Stimulated activated CD8-positive, alpha-beta memory T cell treated with anti-CD3 and anti-CD28 coated beads, Interleukin-7, amount 100 ng/mL, for 24 hours (primary cell): ENCODE measurements around the gene CD79B.

Experiments
- DNase-seq: peaks from one replicate; pipeline ENCODE4 v3.0.0-alpha.2; 2020; ENCODE audit warnings: low read depth

CD79B gene

DNA sequence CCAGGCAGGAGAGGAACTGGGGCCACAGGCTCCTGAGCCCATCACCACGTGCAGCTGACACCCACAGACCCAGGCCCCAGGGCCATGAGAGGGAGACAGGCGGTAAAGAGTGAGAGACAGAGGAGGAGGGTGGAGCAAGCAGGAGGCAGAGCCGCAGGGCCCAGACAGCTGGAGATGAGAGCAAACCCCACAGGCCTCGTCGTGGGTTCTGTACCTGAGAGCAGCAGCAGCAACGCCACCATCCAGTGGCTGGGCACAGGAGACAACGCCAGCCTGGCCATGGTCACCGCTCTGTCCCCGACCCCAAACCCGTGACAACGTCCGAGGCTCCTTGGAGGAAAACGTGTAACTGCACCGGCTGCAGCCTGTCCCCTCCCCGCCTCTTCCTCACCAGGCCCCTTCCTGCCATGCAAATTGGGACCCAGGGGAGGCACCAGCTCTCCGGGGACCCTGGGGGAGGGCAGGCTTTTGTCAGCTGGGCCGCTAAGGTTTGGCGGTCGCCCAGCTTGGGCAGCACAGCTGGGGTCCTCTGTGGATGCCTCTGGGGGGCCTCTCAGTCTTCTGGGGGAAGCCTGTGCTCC lies at the start of gene CD79B:
CD79B (minus strand) TSS at position 351 of the 581 bp plus-strand sequence; CDS start at position 281, 70 bp downstream.
- no peak for DNase-seq

DNA sequence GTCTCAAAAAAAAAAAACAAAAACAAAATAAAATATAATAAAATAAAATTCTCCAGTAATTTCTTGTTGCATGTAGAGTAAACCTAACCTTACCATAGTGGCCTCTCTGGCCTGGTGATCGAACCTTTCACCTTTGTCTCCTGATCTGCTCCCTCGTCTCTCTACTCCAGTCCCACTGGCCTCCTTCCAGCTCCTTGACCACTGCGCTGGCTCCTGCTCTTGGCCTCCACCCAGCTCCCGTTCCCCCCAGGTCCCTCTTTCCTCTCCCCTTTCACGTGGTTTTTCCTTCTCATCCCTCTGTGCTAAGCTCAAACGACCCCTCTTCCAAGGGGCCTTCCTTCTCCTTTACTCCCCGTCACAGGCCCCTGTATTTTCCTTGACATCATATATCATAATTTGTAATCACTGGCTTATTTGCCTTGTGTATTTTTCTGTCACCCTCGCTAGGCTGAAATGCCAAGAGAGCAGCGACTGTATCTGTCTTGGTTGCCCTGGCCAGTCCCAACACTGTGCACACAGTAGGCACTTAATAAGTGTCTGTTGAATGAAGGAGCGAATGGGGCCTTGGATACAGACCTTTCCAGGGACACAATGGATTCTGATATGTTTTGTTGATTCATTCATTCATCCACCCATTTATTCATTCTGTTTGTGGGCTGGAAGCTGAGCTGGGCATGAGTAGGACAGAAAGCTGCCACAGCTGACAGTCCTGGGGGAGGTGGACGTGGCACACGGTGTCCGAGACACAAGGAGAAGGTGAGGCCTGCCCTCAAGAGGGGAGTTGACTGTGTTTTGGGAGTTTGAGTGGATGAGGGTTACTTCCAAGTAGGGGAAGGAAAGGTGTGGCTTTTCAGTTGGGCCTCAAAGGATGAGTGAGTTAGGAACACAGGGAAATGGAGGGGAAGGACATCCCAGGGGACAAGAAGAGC lies 46.4 kb upstream of the CD79B start:
- DNase-seq = no peak

DNA sequence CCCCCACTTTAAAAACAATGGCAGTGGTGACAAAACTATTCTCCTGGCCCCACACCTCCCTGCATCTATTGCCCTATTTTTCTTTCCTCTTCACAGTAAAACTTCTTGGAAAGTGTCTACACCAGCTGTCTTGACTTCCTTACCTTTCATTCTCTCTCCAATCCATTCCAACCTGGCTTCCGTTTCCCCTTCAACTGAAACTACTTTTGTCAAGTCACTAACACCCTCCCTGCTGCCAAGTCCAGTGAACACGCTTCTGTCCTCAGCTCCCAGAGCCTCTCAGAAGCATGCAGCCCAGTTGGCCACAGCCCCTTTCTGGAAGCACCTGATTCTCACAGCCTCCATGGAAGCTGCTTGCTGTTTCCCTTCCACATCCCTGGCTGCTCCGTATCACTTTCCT lies 44.6 kb upstream of the CD79B start:
- DNase-seq = no peak

DNA sequence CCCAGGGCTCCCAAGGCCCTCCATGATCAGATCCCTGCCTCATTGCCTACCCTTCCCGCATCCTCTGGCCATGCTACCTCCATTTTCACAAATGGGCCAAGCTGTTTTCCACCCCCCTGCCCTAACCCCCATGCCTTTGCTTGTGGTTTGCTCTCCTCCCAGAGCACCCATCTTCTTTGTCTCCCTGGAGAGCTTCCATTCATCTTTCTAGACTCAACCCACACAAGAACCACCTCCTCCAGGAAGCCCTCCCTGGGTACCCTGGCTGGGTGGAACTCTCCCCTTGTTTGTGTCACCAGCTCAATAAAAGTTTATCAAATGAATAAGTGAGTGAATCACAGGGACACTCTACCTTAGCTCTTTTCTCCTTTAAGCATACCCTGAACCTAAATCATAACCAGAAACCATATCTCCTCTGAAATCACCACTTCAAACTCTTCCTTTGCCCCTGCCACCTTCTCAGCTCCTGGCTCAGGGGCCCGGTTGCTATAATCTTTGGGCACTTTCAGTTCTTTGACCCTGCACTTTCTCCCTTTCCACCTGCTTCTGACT lies 43.5 kb upstream of the CD79B start:
- no peak for DNase-seq

DNA sequence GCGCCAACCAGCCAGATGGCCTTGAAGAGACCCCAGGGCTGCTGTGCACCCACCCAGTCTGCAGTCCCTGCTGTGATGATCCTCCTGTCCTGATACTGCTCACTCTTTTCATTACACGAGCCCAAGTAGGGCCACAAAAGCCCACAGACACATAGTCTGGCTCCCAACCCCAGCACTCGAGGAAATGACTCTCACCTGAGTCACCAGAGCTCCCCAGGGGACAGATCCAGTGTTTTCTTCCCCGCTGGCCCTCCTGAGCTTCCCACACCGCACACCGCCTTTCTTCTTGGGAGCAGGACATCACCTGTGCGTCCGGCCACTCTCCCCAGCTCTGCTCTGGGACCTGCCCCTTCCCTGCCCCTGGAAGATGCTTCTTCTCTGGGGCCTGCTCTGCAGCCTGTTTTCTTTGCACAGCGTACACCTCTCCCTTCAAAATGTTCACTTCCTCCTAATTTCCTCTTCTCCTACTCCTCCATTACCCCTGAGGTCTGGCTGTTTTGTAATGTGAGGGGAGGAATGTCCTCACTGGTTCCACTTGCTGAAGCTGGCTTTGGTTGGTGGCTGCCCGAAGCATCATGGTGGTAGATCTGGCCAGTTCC lies 42.6 kb upstream of the CD79B start:
- no peak for DNase-seq

DNA sequence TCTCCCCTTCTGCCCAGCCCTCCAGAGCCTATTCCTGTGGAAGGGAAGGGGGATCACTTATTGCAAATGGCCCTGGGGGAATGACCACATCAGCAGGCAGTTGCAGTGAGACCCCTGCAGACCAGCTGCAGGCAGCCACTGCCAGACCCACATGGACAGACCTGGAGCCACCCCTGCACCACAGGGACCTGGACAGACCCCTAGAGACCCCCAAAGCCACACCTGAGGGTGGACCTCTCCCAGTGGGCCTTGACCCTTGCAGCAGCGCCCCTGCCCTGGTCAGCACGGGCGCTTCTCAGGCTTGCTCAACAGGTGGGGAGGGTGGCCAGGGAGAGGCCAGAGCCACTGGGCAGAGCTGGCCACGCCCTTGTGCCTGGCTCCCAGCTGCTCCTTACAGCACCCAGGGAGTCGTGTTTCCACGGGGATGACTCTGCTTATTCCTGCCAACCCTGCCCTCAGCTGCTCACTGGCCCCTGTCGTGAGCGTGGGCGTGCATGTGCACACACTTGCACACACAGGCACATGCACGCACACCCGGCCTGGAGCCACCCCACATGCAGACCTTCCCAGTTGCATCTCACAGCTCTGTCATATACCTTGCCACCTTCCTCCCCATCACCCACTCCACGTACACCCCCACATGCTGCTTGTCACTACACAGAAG lies 41.9 kb upstream of the CD79B start:
- DNase-seq = no peak

DNA sequence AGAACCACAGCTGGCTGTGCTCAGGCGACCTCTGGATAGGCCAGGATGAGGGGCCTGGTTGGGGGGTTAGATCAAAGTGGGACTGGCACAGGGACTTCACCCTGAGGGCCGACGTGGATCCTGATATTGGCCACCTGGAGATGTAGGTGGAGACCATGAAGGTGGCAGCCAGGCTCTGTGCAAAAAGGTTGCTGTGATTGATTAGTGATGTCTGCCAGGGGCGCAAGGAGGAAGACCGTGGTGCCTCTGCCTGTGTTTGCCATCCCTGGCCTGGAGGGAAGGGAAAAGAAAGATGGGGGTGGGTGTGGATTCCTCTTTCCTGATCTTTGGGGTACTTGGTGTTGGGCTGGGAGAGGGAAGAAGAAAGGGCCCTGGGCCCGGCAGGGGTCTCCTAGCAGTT lies 41.1 kb upstream of the CD79B start:
- no peak for DNase-seq

DNA sequence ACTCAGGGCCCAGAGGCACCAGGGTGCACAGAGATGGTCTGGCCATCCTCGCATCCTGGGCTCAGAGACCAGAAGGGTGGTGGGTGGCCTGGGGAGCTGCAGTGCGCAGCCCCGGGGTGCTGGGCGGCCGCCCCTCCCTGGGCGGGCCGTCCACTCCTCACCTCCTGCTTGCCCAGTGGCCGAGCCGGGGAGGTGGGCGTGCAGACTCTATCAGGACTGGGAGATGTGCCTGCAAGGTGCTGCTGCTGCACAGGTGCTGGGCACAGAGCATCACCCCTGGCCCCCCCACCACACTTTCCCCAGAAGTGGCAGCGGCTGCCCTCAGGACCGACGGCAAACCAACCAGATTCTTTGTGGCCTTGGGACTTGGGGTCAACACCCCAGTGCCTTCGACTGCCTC lies 40.7 kb upstream of the CD79B start, which contains the start of gene SCN4A:
SCN4A (minus strand) TSS at position 123 of the 400 bp plus-strand sequence; CDS start at position 46, 77 bp downstream.
- no peak for DNase-seq

DNA sequence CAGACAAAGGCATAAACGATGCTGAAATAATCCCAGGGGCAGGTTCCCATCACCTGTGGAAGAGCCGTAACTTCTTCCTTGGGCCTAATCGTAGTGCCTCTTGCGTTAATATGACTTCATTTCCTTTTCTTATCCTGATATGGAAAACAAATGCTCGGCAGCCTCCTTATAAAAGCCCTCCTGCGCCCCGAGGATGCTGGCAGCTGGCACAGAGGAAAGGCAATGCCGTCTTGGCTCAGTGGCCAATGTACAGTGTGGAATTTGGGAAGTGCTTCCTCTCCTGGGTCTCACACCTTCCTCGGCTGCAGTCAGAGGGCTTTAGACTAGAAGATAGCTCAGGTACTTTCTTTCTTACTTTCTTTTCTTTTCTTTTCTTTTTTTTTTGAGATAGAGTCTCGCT lies 37.1 kb upstream of the CD79B start:
- no peak for DNase-seq

DNA sequence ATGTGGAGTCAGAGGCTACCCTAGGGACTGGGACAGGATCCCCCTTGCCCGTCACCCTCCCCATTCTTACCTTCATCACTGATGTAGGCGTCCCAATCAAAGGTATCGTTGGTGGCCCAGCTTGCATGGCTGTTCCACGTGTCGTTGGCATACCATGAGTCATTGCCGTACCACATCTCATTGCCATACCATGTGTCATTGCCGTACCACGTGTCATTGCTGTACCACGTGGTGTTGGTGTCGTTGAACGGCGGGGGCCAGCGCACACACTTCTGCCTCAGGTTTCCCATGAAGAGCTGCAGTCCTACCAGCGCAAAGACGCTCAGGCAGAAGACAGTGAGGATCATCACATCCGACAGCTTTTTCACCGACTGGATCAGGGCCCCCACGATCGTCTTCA lies 35.8 kb upstream of the CD79B start:
- DNase-seq = no peak

DNA sequence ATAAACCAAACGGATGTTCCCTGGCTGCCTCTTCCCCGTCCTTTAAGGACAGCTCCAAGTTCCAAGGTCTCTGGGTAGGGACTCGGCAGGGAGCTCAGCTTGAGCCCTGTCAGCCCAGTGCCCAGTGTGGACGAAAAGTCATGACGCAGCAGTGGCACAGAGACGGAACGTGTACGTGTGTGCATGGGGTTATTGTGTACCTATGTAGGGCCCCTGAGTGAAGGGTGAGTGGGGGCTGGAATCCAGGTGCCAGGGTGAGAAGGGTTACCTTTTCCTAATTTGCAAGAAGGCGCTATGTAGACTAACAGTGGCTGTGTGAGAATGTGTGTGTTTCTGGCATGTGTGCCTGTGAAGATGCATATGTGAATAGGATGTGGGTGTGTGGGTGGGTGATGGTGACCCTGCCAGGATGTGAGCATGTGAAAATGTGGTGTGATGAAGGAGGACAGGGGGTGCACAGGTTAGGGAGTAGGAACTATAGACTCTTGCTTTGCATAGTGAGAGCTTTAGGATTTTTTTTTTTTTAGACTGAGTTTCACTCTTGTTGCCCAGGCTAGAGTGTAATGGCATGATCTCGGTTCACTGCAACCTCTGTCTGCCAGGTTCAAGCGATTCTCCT lies 34.6 kb upstream of the CD79B start:
- no peak for DNase-seq

DNA sequence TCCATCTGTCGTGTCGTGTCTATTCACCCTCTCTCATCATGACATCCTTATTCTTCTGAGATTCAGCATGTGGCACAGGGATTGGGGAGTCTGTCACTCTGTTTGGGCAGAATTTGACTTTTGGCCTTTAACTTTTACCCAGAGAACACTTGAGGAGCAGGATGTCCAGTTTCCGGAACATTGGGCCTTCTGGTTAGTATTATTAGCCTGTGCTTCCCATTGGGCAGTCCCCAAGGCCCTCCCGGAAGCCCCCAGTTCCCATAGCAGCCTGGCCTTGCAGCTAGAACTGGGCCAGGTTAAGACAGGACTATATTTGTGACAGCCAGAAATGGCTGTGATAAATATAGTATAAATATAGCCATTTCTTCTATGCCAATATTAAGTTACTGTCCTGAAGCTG lies 31.0 kb upstream of the CD79B start:
- DNase-seq = no peak

DNA sequence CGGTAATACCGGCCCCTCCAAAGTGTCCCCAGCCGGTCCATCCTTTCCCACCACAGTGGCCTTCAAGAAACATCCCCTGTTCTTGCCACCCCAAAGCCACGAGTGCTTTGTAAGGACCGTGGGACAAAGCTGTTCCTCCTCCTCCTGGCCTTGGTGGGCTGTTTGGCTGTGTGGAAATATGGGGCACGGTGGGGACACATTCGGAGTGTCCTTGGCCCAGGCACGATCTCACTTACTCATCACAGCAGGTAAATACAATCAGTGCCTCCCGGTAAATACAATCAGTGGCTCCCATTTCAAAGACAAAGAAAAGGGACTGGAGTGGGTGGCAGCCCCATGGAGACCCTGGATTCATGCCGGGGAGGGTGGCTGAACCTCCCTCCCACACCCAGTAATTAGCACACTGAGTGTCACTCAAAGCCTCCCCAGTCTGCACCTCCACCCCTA lies 30.2 kb upstream of the CD79B start:
- DNase-seq = no peak

DNA sequence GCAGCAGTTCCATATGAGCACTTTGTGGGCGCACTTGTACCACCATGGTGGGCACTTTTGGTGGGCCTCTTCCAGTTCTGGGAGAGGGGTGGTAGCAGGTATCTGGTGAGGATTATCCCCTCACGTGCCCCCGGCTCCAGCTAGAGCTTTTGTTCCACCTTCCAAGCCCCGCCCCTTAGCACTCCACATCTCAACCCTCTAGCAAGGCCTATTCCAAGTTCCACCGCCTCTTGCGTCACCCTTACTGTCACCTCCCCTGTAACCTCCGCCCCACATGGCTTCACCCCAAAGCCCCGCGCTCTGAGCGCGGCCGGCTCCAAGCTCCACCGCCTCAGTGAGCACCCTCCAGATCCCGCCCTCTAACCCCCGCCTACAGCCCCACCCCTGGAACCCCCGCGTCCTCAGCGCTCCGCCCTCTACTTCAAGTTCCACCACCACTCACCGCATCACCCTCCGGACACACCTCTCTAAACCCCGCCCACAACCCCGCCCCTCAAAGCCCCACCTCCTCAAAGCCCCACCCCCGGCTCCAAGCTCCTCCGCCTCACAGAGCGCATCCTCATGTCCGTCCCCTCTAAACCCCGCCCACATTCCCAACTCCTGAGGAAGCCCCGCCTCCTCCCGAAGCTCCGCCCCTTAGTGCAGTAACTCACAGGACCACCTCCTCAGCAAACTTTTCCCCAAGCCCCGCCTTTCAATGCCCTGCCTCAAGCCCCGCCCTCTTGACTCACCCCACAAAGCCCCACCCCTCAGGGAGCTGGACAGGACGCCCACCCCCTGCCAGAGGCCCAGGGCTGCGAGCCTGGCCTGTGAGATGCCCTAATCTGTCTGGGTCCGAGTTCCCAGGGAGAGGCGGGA lies 29.5 kb upstream of the CD79B start:
- no peak for DNase-seq

DNA sequence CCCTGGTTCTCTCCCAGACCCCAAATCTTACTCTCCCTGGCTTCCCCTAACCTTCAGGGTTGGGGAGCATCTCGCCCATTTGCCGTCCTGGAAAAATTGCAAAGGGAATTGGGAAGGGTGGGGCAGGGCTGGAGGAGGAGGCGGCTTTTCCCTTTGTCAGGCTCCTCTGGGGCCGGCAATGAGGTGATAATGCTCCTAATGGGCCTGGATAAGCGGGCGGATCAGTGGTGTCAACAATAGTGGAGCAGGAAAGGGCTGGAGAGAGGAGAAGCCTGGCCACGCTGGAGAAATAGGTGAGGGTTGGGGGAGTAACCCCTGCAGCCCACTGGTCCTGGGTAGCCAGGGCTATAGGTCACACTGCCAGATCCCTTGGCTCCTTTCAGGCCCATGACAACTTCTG lies 28.3 kb upstream of the CD79B start:
- DNase-seq = no peak

DNA sequence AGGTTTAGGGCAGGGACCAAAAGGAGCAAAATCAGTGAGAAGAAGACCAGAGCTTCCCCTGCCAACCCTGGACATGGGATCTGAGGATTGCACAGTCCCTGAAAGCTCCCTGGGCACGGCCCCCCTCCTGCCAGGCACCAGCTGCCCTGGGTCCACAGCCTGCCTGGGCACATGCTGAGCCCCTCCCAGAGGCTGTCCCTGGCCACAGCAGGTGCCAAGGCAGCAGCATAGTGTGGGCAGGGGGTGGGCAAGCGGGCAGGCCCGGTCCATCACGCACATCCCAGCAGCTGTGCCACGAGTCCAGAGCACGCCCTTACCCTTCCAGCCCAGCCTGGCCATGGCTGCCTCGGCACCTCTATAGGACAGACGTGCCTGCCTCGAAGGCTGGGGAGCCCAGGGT lies 27.9 kb upstream of the CD79B start:
- no peak for DNase-seq

DNA sequence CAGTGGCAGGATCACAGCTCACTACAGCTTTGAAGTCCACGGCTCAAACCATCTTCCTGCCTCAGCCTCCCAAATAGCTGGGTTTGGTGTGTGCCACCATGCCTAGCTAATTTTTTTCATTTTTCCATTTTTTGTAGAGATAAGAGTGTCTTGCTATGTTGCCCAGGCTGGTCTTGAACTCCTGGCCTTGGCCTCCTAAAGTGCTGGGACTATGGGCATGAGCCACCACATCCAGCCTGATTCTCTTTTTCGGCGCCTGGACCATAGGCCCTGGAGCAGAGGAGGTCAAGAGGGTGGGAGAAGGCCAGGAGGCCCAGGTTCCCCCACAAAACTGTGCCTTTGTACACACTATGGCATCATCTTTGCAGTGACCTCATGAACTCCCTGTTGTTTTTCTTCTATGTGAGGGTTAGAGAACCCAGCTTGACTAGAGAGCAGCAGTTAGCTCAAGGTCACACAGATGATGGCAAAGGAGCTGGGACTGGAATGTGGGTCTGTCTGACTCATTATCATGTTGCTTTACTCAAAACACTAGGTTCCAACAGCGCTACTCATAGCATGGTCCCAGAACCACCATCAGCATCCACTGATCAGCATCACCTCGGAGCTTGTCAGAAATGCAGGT lies 24.3 kb upstream of the CD79B start:
- DNase-seq = no peak

DNA sequence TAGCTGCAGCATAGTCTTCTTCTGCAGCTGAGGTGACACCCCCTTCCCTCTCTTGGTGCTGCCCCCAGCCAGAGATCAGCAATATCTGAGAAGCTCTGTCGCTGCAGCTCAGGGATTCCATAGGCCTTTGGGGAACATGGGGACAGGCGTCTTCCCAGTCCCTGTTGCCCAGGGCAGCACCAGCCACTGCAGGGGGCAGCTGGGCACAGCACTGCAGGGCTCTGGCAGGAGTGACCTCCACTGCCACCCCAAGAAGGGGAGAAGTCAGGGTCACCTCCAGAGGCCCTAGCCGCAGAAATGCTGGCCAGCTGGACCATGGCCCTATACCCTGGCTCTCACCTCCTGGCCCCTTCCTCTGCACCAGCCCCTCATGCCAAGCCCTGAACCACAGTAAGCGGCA lies 23.7 kb upstream of the CD79B start:
- no peak for DNase-seq

DNA sequence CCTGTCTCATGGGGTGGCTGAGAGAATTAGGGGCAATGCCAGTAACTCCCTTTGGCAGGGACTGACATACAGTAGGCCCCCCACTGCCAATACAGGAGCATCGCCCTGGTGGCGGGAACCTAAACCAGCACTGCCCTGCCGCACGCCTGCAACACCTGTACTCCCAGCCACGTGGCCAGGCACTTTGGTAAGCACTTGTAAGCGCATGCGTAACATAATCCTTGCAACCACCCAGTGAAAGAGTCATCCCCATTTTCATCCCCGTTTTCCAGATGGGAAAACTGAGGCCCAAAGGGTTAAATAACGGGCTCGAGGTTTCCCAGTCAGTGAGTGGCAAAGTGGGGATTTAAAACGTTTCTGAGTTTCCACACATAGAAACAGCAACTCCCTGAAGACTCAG lies 23.1 kb upstream of the CD79B start:
- no peak for DNase-seq

DNA sequence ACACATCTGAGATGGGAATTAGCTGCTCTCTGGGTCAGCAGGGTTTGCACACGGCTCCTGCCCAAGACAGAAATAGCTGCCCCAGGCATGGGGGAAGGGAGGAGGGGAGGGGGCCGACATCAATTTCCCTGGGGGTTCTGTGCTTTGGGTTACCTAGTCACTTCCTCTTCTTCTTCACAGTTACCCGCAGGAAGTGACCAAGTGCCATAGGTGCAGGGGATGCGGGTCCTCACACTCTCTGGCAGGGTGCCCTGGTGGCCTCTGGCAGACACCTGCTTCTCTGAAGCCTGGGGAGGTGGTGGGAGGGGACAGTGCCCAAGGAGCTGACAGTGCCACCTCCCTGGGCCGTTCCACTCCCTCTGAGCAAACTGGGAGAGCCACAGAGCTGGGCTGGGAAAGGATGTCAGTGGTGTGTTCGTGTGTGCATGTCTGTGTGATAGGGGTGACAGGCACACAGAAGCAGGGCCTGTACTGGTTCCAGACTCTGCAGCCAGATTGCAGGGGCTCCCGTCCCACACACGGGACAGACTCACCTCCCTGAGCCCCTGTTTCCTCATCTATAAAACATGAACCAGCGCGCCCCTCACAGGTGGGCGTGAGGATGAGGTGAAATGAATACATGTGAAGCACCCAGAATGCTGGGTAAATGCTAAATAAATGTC lies 22.4 kb upstream of the CD79B start:
- DNase-seq = no peak
